Stomach (tissue), 4 donors: ENCODE data around the gene C19orf81.

Experiments
- CTCF ChIP-seq, 7 experiments: fragments of 450-650 bp in 4 of 7; fragments of 200-600 bp in 3 of 7; sonication (generic) in 3 of 7; IDR thresholded peaks; one replicate each; pipeline ENCODE4 v1.5.1; 2016 to 2019; ENCODE audit warnings: antibody characterized with exemption in 7 of 7, control low read depth in 2 of 7, mild to moderate bottlenecking in 1 of 7
- POLR2A ChIP-seq, 4 donors: fragments of 450-650 bp; IDR thresholded peaks; one replicate each; pipeline ENCODE4 v1.6.1; 2016; ENCODE audit warnings: antibody characterized with exemption in 4 of 4, control low read depth in 2 of 4, mild to moderate bottlenecking in 1 of 4, moderate library complexity in 1 of 4
- POLR2AphosphoS5 ChIP-seq, 3 donors: sonication (generic); formaldehyde crosslinking; IDR thresholded peaks; one replicate each; pipeline ENCODE4 v1.6.1; 2016; ENCODE audit warnings: antibody characterized with exemption in 3 of 3

GRCh38 chr19:50645107-50645506 is 4.1 kb upstream of the C19orf81 start:
- TF ChIP-seq CTCF (IDR thresholded peaks at IDR 0.05) (no peak), POLR2A (IDR thresholded peaks at IDR 0.05) (no peak), POLR2AphosphoS5 (IDR thresholded peaks at IDR 0.05) (no peak)
